ENCODE results near the gene CDKAL1.
"Not testable (repeated sequence)": the region's sequence is repeated elsewhere in the genome, so short reads cannot be mapped to it uniquely, and the experiment has no call there.

CDKAL1 gene

GRCh38 chr6:20644667-20645370 is 110.6 kb downstream of the CDKAL1 start:
- DNase-seq, result no peak

- not testable (repeated sequence) for DNase-seq
These were observed 111.3 kb downstream of the CDKAL1 start for GRCh38 chr6:20645572-20645971.

- DNase-seq, result no peak
These were observed 113.3 kb downstream of the CDKAL1 start for GRCh38 chr6:20647585-20647984.

DNA sequence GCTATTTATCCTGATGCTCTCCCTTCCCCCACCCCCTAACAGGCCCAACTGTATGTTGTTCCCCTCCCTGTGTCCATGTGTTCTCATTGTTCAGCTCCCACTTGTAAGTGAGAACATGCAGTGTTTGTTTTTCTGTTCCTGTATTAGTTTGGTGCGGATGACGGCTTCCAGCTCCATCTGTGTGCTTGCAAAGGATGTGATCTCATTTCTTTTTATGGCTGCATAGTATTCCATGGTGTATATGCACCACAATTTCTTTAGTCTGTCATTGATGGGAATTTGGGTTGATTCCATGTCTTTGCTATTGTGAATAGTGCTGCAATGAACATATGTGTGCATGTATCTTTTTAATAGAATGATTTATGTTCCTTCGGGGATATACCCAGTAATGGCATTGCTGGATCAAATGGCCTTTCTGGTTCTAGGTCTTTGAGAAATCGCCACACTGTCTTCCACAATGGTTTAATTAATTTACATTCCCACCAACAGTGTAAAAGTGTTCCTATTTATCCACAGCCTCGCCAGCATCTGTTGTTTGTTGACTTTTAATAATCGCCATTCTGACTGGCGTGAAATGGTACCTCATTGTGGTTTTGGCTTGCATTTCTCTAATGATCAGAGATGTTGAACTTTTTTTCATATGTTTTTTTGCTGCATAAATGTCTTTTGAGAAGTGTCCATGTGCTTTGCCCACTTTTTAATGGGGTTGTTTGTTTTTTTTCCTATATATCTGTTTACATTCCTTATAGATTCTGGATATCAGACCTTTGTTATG is 115.6 kb downstream of the CDKAL1 start:
- not testable (repeated sequence) for DNase-seq

GRCh38 chr6:20652299-20653084 is 118.2 kb downstream of the CDKAL1 start:
- DNase-seq, result no peak

DNA sequence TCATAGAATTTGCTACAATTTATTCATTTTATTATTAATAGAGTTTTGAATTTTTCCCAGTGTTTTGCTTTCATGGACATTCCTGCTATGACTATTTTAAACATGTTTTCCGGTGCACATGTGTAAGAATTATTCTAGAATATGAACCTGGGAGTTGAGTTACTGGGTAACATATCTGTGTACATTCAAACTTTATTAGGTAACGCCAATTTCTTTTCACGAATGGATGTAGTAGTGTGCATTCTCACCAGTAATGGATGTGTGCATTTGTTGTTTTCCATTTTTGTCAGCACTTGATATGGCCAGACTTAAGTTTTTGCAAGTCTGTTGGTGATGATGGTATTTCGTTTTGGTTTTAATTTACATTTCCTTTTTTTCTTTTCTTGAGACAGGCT is 118.8 kb downstream of the CDKAL1 start:
- no peak for DNase-seq

- no peak for DNase-seq
These were observed 121.1 kb downstream of the CDKAL1 start for GRCh38 chr6:20655317-20655716.

GRCh38 chr6:20657274-20657800 is 123.1 kb downstream of the CDKAL1 start:
- no peak for DNase-seq

DNA sequence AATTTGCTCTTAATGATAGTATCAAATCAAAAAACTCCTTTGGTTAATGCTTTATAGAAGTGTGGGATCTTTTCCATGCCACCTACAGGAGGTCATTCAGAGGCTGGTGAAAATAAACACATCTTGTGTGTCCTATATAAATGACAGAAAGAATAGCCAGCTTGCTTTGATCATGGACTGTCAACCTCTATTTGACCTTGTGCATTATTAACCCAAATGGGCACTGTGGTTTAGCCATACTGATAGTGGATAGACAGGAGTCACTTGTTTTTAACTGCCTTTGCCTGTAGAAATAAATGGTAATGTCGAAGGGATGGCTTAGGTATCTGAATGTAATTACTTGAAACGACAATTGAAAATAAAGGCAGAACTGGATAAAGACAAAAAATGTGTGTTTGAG is 123.8 kb downstream of the CDKAL1 start:
- no peak for DNase-seq

DNA sequence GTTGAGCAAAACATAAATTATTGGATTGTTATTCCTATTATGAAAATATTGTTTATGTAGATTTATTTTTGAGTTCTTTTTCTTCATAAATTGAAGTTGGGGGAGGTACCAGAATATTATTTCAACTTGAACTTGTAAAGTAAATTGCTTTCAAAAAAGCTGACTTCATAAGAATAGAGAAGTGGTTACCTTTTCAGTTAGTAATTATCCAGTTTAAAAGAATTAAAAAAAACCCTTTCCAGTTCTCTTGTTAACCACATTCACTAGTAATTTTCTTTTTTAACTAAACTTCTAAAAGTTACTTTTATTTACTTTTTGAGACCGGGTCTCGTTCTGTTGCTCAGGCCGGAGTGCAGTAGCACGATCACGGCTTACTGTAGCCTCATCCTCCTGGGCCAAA is 124.3 kb downstream of the CDKAL1 start:
- no peak for DNase-seq

- DNase-seq, result no peak
These were observed 126.3 kb downstream of the CDKAL1 start for GRCh38 chr6:20660534-20660933.

DNA sequence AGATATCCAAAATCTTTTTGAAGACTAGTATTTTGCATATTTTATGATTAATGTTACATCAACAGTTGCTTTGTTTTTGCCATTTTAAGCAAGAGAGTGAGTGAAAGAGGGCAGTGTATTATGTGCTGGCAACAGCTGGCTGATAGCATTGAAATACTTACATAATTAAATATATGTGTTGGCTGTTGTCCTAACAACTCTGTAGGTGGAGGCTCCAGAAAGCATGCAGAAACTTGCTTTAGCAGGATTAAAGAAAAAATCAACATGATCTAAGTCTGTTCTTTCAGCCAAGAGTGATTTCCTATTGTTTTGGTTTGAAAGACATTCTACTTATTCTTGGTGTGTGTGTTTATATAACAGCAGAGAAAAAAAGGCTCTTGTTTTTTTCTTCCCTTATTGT is 127.5 kb downstream of the CDKAL1 start:
- no peak for DNase-seq

GRCh38 chr6:20664250-20664649 is 130.0 kb downstream of the CDKAL1 start:
- no peak for DNase-seq

DNA sequence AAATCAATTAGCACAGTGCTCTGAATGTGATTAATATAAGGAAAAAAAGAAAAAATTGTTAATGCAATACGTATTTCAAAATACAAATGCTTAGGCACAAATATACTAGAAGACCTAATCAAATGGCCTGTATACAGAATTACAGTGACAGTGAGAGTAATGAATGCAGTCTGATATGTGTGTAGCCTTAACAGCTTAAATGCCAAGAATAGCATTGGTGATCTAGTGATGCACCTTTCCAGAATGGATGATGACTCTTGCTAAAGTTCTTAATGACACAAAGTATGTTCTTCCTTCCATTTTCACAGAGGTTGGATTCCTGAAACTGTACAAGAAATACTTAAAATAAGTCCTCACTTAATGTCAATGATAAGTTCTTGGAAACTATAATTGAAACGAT is 131.0 kb downstream of the CDKAL1 start:
- no peak for DNase-seq

DNA sequence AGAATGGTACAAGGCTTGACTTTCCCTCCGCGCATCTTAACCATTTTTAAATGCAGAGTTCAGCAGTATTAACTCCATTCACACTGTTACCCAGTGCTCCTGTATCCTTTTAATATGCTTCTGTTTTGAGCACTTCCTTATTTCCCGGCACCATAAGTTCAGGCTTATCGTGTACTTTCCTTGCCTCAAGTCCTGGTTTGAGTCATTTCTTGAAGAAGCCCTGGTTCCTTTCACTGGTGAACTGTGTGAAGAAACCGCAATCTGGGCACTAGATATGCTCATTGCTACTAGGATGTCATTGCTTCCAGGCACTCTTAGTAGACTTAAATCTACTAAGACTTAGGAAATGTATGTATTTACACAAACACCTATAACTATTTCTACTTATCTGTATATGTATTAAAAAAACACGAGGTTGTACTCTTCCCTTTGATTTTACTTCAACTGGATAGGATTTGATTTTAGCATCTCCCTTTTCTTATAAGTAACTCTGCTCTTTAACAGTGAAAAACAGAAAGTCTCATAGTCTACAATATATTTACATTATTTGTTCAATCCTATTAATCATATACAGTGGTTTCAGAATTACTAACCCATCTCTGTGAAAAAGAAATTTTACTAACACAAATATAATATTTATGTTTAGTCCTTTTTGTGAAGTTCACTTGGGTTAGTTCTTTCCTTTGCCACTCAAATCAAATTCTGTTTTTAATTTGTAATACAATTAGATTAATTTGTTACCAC is 135.5 kb downstream of the CDKAL1 start:
- DNase-seq, result no peak

DNA sequence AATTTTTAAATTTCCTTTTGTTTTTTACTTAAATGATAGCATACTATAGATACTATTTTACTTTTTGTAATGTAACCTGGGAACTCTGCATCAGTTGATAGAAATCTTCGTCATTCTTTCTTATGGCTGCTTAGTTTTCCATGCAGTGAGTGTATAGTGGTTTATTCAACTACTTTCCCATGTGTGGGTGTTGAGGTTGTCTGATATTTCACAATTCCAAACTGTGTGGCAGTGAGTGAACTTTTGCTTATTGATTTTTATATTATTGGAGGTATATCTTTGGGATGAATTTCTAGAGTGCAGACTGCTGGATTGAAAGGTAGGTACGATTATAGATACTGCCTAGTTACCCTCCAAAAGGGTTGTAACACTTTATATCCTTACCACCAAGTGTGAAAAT is 136.5 kb downstream of the CDKAL1 start:
- DNase-seq, result no peak

DNA sequence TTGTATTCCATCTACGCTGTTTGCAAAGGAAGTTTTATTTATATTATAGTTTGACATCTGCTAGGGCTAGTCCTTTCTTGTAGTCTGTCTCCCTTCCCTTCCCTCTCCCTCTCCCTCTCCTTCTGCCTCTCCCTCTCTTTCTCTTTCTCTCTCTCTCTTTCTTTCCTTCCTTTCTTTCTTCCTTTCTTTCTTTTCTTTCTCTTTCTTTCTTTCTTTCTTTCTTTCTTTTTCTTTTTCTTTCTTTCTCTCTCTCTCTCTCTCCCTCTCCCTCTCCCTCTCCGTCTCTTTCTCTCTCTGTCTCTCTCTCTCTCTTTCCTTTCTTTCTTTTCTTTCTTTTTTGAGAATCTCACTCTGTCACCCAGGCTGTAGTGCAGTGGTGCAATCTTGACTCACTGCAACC is 137.8 kb downstream of the CDKAL1 start:
- no peak for DNase-seq

GRCh38 chr6:20673458-20673857 is 139.2 kb downstream of the CDKAL1 start:
- no peak for DNase-seq

GRCh38 chr6:20674664-20675063 is 140.4 kb downstream of the CDKAL1 start:
- DNase-seq, result no peak

DNA sequence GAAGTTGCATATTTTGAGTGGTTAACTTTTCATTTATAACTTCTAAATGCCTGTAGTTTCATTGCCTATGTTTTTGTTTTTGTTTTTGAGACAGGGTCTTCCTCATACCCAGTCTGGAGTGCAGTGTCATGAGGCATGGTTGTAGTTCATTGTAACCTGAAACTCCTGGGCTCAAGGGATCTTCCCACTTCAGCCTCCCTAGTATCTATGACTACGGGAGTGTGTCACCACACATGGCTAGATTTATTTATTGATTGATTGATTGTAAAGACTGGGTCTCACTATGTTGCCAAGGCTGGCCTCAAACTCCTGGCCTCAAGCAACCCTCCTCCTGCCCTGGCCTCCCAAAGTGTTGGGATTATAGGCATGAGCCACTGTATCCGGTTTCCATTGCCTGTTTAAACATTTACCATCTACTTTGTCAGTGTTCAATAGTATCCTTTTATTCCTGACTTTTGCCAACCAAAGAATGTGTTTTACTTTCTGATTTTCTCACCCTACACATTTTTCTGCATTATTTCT is 144.6 kb downstream of the CDKAL1 start:
- no peak for DNase-seq

GRCh38 chr6:20680697-20681165 is 146.5 kb downstream of the CDKAL1 start:
- no peak for DNase-seq

DNA sequence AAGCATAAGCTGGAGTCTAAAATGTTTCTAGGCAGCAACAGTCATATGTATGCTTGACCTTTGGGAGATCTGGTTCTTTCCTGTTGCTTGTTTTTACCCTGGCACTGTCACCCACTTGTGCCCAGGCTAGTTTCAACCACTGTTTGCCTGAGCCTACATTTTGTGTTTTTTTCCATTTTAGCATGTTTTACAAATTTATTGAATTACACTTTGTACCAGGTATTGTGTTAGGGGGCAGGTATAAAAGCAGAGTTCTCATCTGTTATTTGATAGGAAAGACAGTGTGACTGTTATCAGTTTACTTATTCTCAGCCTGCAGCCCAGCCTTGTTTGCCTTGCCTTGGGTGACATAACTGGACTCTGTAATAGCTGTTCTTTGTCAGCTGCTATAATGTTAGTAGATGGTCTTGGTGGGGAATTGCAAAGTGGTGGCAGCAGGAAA is 147.0 kb downstream of the CDKAL1 start:
- DNase-seq, result no peak

Measured in stimulated activated CD4-positive, alpha-beta T cell treated with anti-CD3 and anti-CD28 coated beads, Interleukin-15, amount 100 ng/mL, for 24 hours (primary cell).